Neural progenitor cell (in vitro differentiated cells): ENCODE results near the gene ALK. TPM values are rescaled to one million over a fixed set of nuclear protein-coding genes. Genes with fewer than 3 reads are reported as not detected.

Experiments
- DNase-seq: peaks from one replicate; pipeline ENCODE4 v3.0.0-alpha.2; 2016; ENCODE audit warnings: low spot score
- H2AFZ ChIP-seq: fragments of 200-600 bp; sonication (generic); replicated peaks from 2 replicates; pipeline ENCODE4 v1.6.1; 2016; ENCODE audit warnings: antibody characterized with exemption
- H3F3A ChIP-seq: fragments of 200-600 bp; sonication (generic); 2 replicates; pipeline ENCODE4 v1.6.1; 2016; ENCODE audit warnings: antibody characterized with exemption, low read depth
- H3K27ac ChIP-seq: fragments of 200-600 bp; sonication (generic); 2 replicates; pipeline ENCODE4 v1.5.1; 2016; ENCODE audit warnings: mild to moderate bottlenecking
- H3K27me3 ChIP-seq: fragments of 200-600 bp; sonication (generic); 2 replicates; pipeline ENCODE4 v1.6.1; 2016; ENCODE audit warnings: mild to moderate bottlenecking, moderate library complexity
- H3K36me3 ChIP-seq: fragments of 200-600 bp; sonication (generic); 2 replicates; pipeline ENCODE4 v1.5.1; 2016
- H3K4me1 ChIP-seq: fragments of 200-600 bp; sonication (generic); 2 replicates; pipeline ENCODE4 v1.6.1; 2016; ENCODE audit warnings: mixed run types
- H3K4me2 ChIP-seq: fragments of 200-600 bp; sonication (generic); 2 replicates; pipeline ENCODE4 v1.6.1; 2016
- H3K4me3 ChIP-seq: fragments of 200-600 bp; sonication (generic); 2 replicates; pipeline ENCODE4 v1.5.1; 2016
- H3K79me2 ChIP-seq: fragments of 200-600 bp; sonication (generic); 2 replicates; pipeline ENCODE4 v1.6.1; 2016; ENCODE audit warnings: low read depth
- H3K9ac ChIP-seq: fragments of 200-600 bp; sonication (generic); 2 replicates; pipeline ENCODE4 v1.6.1; 2016
- H3K9me3 ChIP-seq: fragments of 200-600 bp; sonication (generic); 2 replicates; pipeline ENCODE4 v1.5.1; 2016; ENCODE audit warnings: low read depth
- H4K20me1 ChIP-seq: fragments of 200-600 bp; sonication (generic); 2 replicates; pipeline ENCODE4 v1.6.1; 2016; ENCODE audit warnings: low read depth
- H3K27ac Mint-ChIP-seq: 3 replicates; pipeline ENCODE4 v1.8.0; 2021; ENCODE audit warnings: mixed read lengths
- H3K27me3 Mint-ChIP-seq: 2 replicates; pipeline ENCODE4 v1.8.0; 2022; ENCODE audit warnings: low read depth, mild to moderate bottlenecking, inconsistent platforms, moderate library complexity, mixed read lengths; ENCODE audit not compliant: insufficient read depth
- H3K36me3 Mint-ChIP-seq: 3 replicates; pipeline ENCODE4 v1.8.0; 2021; ENCODE audit warnings: mixed read lengths
- H3K4me1 Mint-ChIP-seq: 3 replicates; pipeline ENCODE4 v1.8.0; 2021; ENCODE audit warnings: mixed read lengths
- H3K4me3 Mint-ChIP-seq: 3 replicates; pipeline ENCODE4 v1.8.0; 2021; ENCODE audit warnings: mild to moderate bottlenecking, moderate library complexity, mixed read lengths
- H3K9me3 Mint-ChIP-seq: 3 replicates; pipeline ENCODE4 v1.8.0; 2020; ENCODE audit warnings: mixed read lengths
- EZH2 ChIP-seq: fragments of 200-600 bp; sonication (generic); IDR thresholded peaks from 2 replicates; pipeline ENCODE4 v1.6.1; 2017; ENCODE audit warnings: antibody characterized with exemption, mild to moderate bottlenecking, moderate library complexity
- EZH2phosphoT487 ChIP-seq: fragments of 200-600 bp; sonication (generic); IDR thresholded peaks from 2 replicates; pipeline ENCODE4 v1.6.1; 2017; ENCODE audit warnings: antibody characterized with exemption
- total RNA-seq: library from RNA; depleted of rRNA; stranded (reverse); fragments of >200 nt; gene quantifications from 2 replicates; pipeline ENCODE4 v1.2.3, GENCODE V29; 2015; ENCODE audit warnings: low replicate concordance
- TF ChIP-seq, protein P1 (sequence below): fragments of 200-600 bp; sonication (generic); IDR thresholded peaks from 2 replicates; pipeline ENCODE4 v1.5.1; 2017; ENCODE audit warnings: antibody characterized with exemption, mild to moderate bottlenecking

The ALK gene
- total RNA-seq, 1 donor from 2014 or later = not detected

DNA sequence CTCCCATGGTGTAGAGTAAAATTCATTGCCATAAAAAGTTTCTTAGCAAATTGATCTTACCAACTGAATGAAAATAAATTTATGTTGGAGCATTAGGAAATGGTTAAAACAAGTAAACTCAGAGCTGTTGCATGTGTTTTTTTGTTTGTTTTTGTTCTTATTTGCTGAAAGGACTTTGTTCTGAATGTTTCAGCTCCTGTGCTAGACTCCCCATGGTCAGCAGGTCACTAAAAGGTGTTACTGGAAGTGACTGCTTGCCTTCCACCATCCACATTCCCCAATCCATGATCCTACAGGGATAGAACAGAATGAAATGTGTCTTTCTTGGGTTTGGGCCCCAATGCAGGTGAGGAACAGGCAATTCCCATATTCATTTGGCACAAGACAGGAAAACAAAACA lies 101.8 kb downstream of the ALK start:
- Histone ChIP-seq H3K4me2 (no peak overlapping the region), H4K20me1 (no peaks in the 10 kb centered on the region), H3K79me2 (no peaks in the 10 kb centered on the region), H3K27ac (no peak overlapping the region), H3K4me3 (no peak overlapping the region), H3K27me3 (no peaks in the 10 kb centered on the region), H3K9ac (no peak overlapping the region), H3F3A (no peaks in the 10 kb centered on the region), H3K4me1 (no peaks in the 10 kb centered on the region), H3K9me3 (no peaks in the 10 kb centered on the region), H2AFZ (no peak overlapping the region), H3K36me3 (no peaks in the 10 kb centered on the region)
- no peak for DNase-seq
- Mint-ChIP-seq H3K9me3 (peaks cover 18% of the 10 kb centered on the region), H3K27me3 (peaks cover 5% of the 10 kb centered on the region), H3K36me3 (peaks cover 7% of the 10 kb centered on the region), H3K4me1 (peaks cover 26% of the 10 kb centered on the region), H3K4me3 (no peak overlapping the region), H3K27ac (no peak overlapping the region)
- TF ChIP-seq, protein P1, sequence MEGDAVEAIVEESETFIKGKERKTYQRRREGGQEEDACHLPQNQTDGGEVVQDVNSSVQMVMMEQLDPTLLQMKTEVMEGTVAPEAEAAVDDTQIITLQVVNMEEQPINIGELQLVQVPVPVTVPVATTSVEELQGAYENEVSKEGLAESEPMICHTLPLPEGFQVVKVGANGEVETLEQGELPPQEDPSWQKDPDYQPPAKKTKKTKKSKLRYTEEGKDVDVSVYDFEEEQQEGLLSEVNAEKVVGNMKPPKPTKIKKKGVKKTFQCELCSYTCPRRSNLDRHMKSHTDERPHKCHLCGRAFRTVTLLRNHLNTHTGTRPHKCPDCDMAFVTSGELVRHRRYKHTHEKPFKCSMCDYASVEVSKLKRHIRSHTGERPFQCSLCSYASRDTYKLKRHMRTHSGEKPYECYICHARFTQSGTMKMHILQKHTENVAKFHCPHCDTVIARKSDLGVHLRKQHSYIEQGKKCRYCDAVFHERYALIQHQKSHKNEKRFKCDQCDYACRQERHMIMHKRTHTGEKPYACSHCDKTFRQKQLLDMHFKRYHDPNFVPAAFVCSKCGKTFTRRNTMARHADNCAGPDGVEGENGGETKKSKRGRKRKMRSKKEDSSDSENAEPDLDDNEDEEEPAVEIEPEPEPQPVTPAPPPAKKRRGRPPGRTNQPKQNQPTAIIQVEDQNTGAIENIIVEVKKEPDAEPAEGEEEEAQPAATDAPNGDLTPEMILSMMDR = no peak
- no peak for TF ChIP-seq EZH2
- TF ChIP-seq EZH2phosphoT487 = no peak

DNA sequence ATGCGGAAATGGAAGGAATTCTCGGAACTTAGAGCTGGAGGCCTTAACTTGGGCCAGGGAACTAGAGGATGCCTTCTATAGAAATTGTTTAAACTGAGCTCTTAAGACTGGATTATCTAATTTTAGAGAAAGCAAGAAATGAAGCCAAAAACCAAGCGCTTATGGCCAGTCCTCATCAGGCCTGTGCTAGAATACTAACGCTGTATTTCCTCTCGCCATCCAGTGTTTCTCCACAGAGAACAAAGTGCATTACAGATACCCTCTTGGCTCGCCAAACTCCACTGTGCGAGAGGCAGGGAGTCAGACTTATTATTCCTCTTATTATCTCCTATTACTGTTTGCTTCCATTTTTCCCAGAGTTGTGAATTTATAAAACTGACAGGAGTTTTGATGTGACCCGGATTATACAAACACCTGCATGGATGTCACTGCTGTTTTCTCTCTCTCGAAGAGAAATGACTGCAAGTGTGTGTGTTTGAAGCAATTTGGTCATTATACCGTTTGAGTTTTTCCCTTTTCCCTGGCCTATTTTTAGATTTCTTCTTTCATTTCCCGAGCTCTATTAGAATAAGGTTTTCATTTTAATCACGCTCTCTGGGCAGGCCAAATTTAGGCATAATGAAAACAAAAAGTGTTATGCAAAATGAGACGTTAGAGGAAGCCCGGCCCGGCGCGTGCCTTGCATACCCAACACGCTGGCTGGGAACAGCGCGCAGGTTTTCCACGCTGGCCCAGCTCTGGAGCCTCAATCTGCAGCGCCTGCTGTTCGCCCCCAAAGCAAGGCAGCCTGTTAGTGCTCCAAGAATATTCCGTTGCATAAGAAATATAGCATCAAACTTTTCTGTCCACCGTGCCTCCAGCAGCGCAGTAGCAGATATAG lies 103.3 kb downstream of the ALK start:
- Histone ChIP-seq H3K79me2 (no peaks in the 10 kb centered on the region), H3K36me3 (no peaks in the 10 kb centered on the region), H3K4me3 (no peak overlapping the region), H3F3A (no peaks in the 10 kb centered on the region), H2AFZ (peak overlapping the region; percentile 28), H3K4me1 (no peaks in the 10 kb centered on the region), H4K20me1 (no peaks in the 10 kb centered on the region), H3K9me3 (no peaks in the 10 kb centered on the region), H3K27me3 (no peaks in the 10 kb centered on the region), H3K9ac (no peak overlapping the region), H3K27ac (no peak overlapping the region), H3K4me2 (no peak overlapping the region)
- H3K4me3 Mint-ChIP-seq = no peak overlapping the region
- H3K36me3 Mint-ChIP-seq = peaks cover under 1% of the 10 kb centered on the region
- peaks cover 8% of the 10 kb centered on the region for H3K9me3 Mint-ChIP-seq
- peaks cover 26% of the 10 kb centered on the region for H3K4me1 Mint-ChIP-seq
- H3K27ac Mint-ChIP-seq = no peak overlapping the region
- TF ChIP-seq EZH2phosphoT487 (no peak), EZH2 (no peak)
- TF ChIP-seq, protein P1 = no peak
- DNase-seq = no peak
- H3K27me3 Mint-ChIP-seq = peaks cover 4% of the 10 kb centered on the region

DNA sequence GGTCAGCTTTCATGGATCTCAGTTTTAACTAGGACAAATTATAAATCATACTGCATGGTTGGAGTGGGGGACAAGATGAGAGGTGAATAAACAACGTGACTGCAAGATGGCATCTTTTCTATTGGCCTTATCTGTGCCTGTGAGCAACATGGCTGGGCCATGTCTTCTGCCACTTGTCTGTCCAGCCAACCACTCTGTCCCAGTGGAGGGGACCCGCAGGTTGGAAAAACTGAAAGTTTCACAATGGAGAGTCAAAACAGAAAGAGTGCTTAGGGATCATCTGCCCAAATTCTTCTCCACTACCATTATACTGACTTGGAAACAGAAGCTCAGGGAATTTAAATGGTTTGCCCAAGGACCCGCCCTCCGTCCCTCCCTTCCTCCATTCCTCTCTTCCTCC lies 104.1 kb downstream of the ALK start:
- H3K4me3 ChIP-seq = no peak overlapping the region
- H3K36me3 ChIP-seq = no peaks in the 10 kb centered on the region
- peak overlapping the region; percentile 28 for H2AFZ ChIP-seq
- no peak for TF ChIP-seq EZH2phosphoT487
- H3K27me3 ChIP-seq = no peaks in the 10 kb centered on the region
- H3K9me3 ChIP-seq = no peaks in the 10 kb centered on the region
- no peaks in the 10 kb centered on the region for H3K27me3 Mint-ChIP-seq
- H3K79me2 ChIP-seq = no peaks in the 10 kb centered on the region
- H3K9me3 Mint-ChIP-seq = peaks cover 2% of the 10 kb centered on the region
- no peaks in the 10 kb centered on the region for H3K36me3 Mint-ChIP-seq
- H3K4me3 Mint-ChIP-seq = no peak overlapping the region
- H3K4me2 ChIP-seq = no peak overlapping the region
- no peak for DNase-seq
- H3K4me1 ChIP-seq = no peaks in the 10 kb centered on the region
- H3K27ac ChIP-seq = no peak overlapping the region
- H3K4me1 Mint-ChIP-seq = peaks cover 26% of the 10 kb centered on the region
- no peak overlapping the region for H3K9ac ChIP-seq
- H3K27ac Mint-ChIP-seq = no peak overlapping the region
- H4K20me1 ChIP-seq = no peaks in the 10 kb centered on the region
- no peaks in the 10 kb centered on the region for H3F3A ChIP-seq

DNA sequence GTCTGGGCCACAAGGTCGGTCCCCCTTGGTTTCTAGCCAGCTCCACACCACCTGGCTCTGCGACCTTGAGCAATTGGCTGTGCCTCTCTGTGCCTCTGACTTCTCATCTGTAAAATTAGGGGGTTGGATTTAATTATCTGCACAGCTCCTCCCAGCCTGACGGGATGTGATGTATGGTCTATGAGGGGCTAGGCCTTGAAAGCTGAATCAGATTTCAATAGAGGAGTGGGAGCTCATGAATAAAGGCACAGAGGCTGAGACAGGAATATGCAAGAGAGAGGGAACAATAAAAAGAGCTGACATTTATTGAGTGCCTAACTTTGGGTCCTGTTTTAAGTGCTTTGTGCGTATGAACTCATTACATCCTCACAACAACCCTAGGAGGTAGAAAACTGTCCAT lies 104.7 kb downstream of the ALK start:
- Mint-ChIP-seq H3K4me3 (no peak overlapping the region), H3K27me3 (no peaks in the 10 kb centered on the region), H3K9me3 (peaks cover 4% of the 10 kb centered on the region), H3K27ac (no peak overlapping the region), H3K36me3 (no peaks in the 10 kb centered on the region), H3K4me1 (peaks cover 27% of the 10 kb centered on the region)
- Histone ChIP-seq H3K4me1 (no peaks in the 10 kb centered on the region), H3K79me2 (no peaks in the 10 kb centered on the region), H3K27me3 (no peaks in the 10 kb centered on the region), H3K9me3 (no peaks in the 10 kb centered on the region), H3K4me2 (no peak overlapping the region), H3K36me3 (no peaks in the 10 kb centered on the region), H3K4me3 (no peak overlapping the region), H3K27ac (no peak overlapping the region), H3F3A (no peaks in the 10 kb centered on the region), H4K20me1 (no peaks in the 10 kb centered on the region), H2AFZ (no peak overlapping the region), H3K9ac (no peak overlapping the region)
- no peak for DNase-seq
- TF ChIP-seq EZH2 = no peak
- no peak for TF ChIP-seq EZH2phosphoT487
- TF ChIP-seq, protein P1 = no peak
